ENCODE results near the gene LSM8. TPM values are rescaled to one million over a fixed set of nuclear protein-coding genes. Genes with fewer than 3 reads are reported as not detected.

Gene LSM8
- total and polyA plus RNA-seq, 2 of the 8 experiments (the other 6 are each of a cell fraction or from before 2014, with no cell fraction given) = 36.9 to 51.0 TPM

- Histone ChIP-seq H3K4me1 (replicated peaks in 1 of 4; ENCODE audit: control insufficient read depth in 3 of 4, insufficient read depth in 4 of 4, low read length in 3 of 4) (peaks cover 5 to 13% (median 10%) of the 10 kb centered on the region in 4 experiments; a peak in 6 of 7 replicates), H4K20me1 (replicated peaks in 1 of 2; ENCODE audit: control insufficient read depth in 1 of 2, insufficient read depth in 2 of 2, low read length in 2 of 2) (no peaks in the 10 kb centered on the region), H4K5ac (ENCODE audit: insufficient read length, low read depth, low read length) (no peak overlapping the region), H3K23ac (ENCODE audit: insufficient read length) (no peak overlapping the region), H2BK20ac (ENCODE audit: low read length) (no peak overlapping the region), H3K23me2 (ENCODE audit: low read depth, low read length) (no peaks in the 10 kb centered on the region; the same call in 1 of the 2 replicates), H3K79me1 (ENCODE audit: low read depth, low read length) (no peaks in the 10 kb centered on the region), H3K4me2 (ENCODE audit: insufficient read depth in 1 of 2, low read depth in 2 of 2, low read length in 2 of 2) (no peak overlapping the region), H3K56ac (replicated peaks; ENCODE audit: insufficient read length, low read depth, low read length) (no peak overlapping the region), H3K18ac (ENCODE audit: extremely low read depth, low read length) (no peak overlapping the region), H2AK5ac (ENCODE audit: low read depth, low read length) (no peak overlapping the region), H3K9me3 (ENCODE audit: insufficient read depth in 2 of 2, low read depth in 1 of 2, low read length in 1 of 2) (peaks cover 7 to 9% of the 10 kb centered on the region in 2 experiments), H3K27me3 (replicated peaks in 1 of 4; ENCODE audit: control insufficient read depth in 3 of 4, extremely low read depth in 1 of 4, insufficient read depth in 3 of 4, low read length in 3 of 4) (no peaks in the 10 kb centered on the region), H3K14ac (ENCODE audit: insufficient read length) (no peak overlapping the region), H2BK5ac (ENCODE audit: low read depth, low read length) (no peak overlapping the region), H3K79me2 (ENCODE audit: control insufficient read depth in 1 of 2, insufficient read depth in 2 of 2, low read length in 2 of 2) (no peaks in the 10 kb centered on the region), H3K27ac (ENCODE audit: low read depth, low read length) (no peak overlapping the region), H3K9ac (replicated peaks in 1 of 4; ENCODE audit: extremely low read depth in 1 of 4, low read depth in 3 of 4, low read length in 3 of 4) (no peak overlapping the region), H2AFZ (ENCODE audit: low read length) (no peak overlapping the region), H3K36me3 (ENCODE audit: control insufficient read depth in 2 of 4, insufficient read depth in 4 of 4, low read length in 3 of 4) (no peaks in the 10 kb centered on the region), H2BK15ac (ENCODE audit: low read length) (no peak overlapping the region), H4K8ac (ENCODE audit: extremely low read depth, insufficient read depth, low read length) (no peak overlapping the region), H2BK120ac (replicated peaks; ENCODE audit: low read depth, low read length) (no peak overlapping the region), H3K4me3 (ENCODE audit: extremely low read depth in 1 of 4, insufficient read depth in 2 of 4, low read depth in 3 of 4, low read length in 4 of 4) (no peak overlapping the region), H2BK12ac (ENCODE audit: low read depth, low read length) (no peak overlapping the region), H3K4ac (replicated peaks; ENCODE audit: insufficient read length, low read depth, low read length) (no peak overlapping the region), H4K91ac (replicated peaks; ENCODE audit: insufficient read length, low read length) (no peak overlapping the region)
- DNase-seq (ENCODE audit: low read depth in 1 of 2, low spot score in 2 of 2) (no peak), FAIRE-seq (peak; percentile 57)
- 46% methylated on average over 4 of the region's 4 CpGs; no CpG with 5 or more reads in 1 of the 2 experiments for WGBS, 2 experiments (ENCODE audit: extremely low coverage in 1 of 2, insufficient coverage in 1 of 2, insufficient read length in 1 of 2, insufficient replicate concordance in 2 of 2, low coverage in 1 of 2, low lambda C conversion rate in 2 of 2, missing lambda C conversion rate in 1 of 2)
- CTCF ChIA-PET (ENCODE audit: partially characterized antibody) = interaction anchor here (0.6 to 3.6 kb wide), 45 partner anchors 8 to 1276 kb away, joined by 3 to 15 read pairs (median 4); partner anchors contain the start of gene CTTNBP2
- POLR2A ChIA-PET (ENCODE audit: partially characterized antibody) = no interaction called here
- TF ChIP-seq USF2 (IDR thresholded peaks at IDR 0.05; ENCODE audit: low read length) = no peak
- no peak for TF ChIP-seq SP2 (IDR thresholded peaks at IDR 0.05; ENCODE audit: low read length)
- TF ChIP-seq KDM4A (IDR thresholded peaks at IDR 0.05; ENCODE audit: low read depth, low read length, severe bottlenecking) = no peak
- no peak for TF ChIP-seq JUND (IDR thresholded peaks at IDR 0.05; ENCODE audit: low read length)
- no peak for TF ChIP-seq CHD2 (IDR thresholded peaks at IDR 0.05; ENCODE audit: low read length)
- no peak for TF ChIP-seq SP4 (IDR thresholded peaks at IDR 0.05; ENCODE audit: low read length)
- TF ChIP-seq HDAC6 (IDR thresholded peaks at IDR 0.05; ENCODE audit: low read depth, low read length) = no peak
- no peak for TF ChIP-seq KDM5A (IDR thresholded peaks at IDR 0.05; ENCODE audit: low read length)
- TF ChIP-seq CTCF (IDR thresholded peaks at IDR 0.05; ENCODE audit: control extremely low read depth in 1 of 3, insufficient read depth in 1 of 3, low read depth in 1 of 3, low read length in 3 of 3) = peak in 2 of 3 experiments; percentile 44 to 57; a peak in 2 of 4 replicates
- TF ChIP-seq TAF7 (optimal IDR thresholded peaks at IDR 0.05; ENCODE audit: borderline replicate concordance, low read depth, low read length) = no peak
Observed at GRCh38 chr7:118153551-118154177, 30.3 kb upstream of the LSM8 start.

Measured in H1 (cell line).